ENCODE data around the gene TRMT2B. TPM values are rescaled to one million over a fixed set of nuclear protein-coding genes. Genes with fewer than 3 reads are reported as not detected.

Gene TRMT2B
- total and polyA plus RNA-seq, 2 of the 13 experiments (the other 11 are each of a cell fraction or from before 2014, with no cell fraction given), result 7.0 to 11.2 TPM

GRCh38 chrX:101097546-101098453 lies 45.9 kb upstream of the TRMT2B start, which contains the start of gene CENPI (continued):
- TF ChIP-seq TEAD2 (CRISPR knock-in tag; IDR thresholded peaks at IDR 0.05), result no peak
- no peak for TF ChIP-seq ZNF780A (CRISPR knock-in tag; IDR thresholded peaks at IDR 0.05)
- TF ChIP-seq RELA (CRISPR knock-in tag; IDR thresholded peaks at IDR 0.05), result no peak
- TF ChIP-seq ZNF124 (CRISPR knock-in tag; IDR thresholded peaks at IDR 0.05), result no peak
- TF ChIP-seq TEF (CRISPR knock-in tag; IDR thresholded peaks at IDR 0.05), result no peak
- no peak for TF ChIP-seq ZNF180 (CRISPR knock-in tag; IDR thresholded peaks at IDR 0.05; ENCODE audit: borderline replicate concordance, low read depth)
- TF ChIP-seq GPBP1L1 (CRISPR knock-in tag; IDR thresholded peaks at IDR 0.05), result no peak
- TF ChIP-seq MXD3 (CRISPR knock-in tag; IDR thresholded peaks at IDR 0.05), result no peak
- TF ChIP-seq TFDP1 (CRISPR knock-in tag; IDR thresholded peaks at IDR 0.05; ENCODE audit: borderline replicate concordance), result peak; percentile 97
- TF ChIP-seq GPN1 (CRISPR knock-in tag; IDR thresholded peaks at IDR 0.05; ENCODE audit: borderline replicate concordance), result no peak
- no peak for TF ChIP-seq ZNF446 (CRISPR knock-in tag; IDR thresholded peaks at IDR 0.05)
- TF ChIP-seq SRY (CRISPR knock-in tag; IDR thresholded peaks at IDR 0.05), result no peak
- no peak for TF ChIP-seq ZNF280D (CRISPR knock-in tag; IDR thresholded peaks at IDR 0.05)
- no peak for TF ChIP-seq UBTF (CRISPR knock-in tag; IDR thresholded peaks at IDR 0.05)
- TF ChIP-seq ZFP36L1 (CRISPR knock-in tag; IDR thresholded peaks at IDR 0.05), result peak; percentile 87; the same call in 1 of the 2 replicates
- no peak for TF ChIP-seq SALL2 (CRISPR knock-in tag; IDR thresholded peaks at IDR 0.05)
- no peak for TF ChIP-seq XRCC5 (optimal IDR thresholded peaks at IDR 0.05; ENCODE audit: low read length)
- peak; percentile 84 for TF ChIP-seq POLR2AphosphoS5 (IDR thresholded peaks at IDR 0.05; ENCODE audit: low read depth, low read length)
- TF ChIP-seq ISL2 (CRISPR knock-in tag; IDR thresholded peaks at IDR 0.05), result no peak
